ENCODE data around the gene ZNRF3. TPM values are rescaled to one million over a fixed set of nuclear protein-coding genes. Genes with fewer than 3 reads are reported as not detected.

The ZNRF3 gene
- total and polyA plus RNA-seq, 2 experiments from 2014 or later: 11.1 to 32.2 TPM

DNA sequence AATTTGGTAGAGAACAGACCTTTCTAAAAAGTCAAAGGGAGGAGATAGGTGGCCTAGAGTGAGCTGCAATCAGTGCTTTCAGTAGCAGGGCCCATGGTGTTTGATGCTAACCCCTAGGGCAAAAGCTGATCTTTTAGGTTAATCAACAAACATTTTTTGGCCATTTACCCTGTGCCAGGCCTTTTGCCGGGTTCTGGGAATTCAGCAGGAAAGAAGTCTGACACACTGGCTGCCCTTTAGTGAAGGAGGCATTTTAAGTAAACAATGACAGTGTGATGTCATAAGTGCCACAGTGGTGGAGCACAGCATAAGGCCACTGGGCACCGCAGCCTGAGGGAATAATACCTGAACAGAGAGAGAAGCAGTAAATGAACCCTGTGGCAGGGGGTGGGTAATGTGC is 149.2 kb downstream of the ZNRF3 start (continued):
- TF ChIP-seq, protein P1, sequence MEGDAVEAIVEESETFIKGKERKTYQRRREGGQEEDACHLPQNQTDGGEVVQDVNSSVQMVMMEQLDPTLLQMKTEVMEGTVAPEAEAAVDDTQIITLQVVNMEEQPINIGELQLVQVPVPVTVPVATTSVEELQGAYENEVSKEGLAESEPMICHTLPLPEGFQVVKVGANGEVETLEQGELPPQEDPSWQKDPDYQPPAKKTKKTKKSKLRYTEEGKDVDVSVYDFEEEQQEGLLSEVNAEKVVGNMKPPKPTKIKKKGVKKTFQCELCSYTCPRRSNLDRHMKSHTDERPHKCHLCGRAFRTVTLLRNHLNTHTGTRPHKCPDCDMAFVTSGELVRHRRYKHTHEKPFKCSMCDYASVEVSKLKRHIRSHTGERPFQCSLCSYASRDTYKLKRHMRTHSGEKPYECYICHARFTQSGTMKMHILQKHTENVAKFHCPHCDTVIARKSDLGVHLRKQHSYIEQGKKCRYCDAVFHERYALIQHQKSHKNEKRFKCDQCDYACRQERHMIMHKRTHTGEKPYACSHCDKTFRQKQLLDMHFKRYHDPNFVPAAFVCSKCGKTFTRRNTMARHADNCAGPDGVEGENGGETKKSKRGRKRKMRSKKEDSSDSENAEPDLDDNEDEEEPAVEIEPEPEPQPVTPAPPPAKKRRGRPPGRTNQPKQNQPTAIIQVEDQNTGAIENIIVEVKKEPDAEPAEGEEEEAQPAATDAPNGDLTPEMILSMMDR (conservative IDR thresholded peaks at IDR 0.05; ENCODE audit: low read depth in 2 of 2): no peak
- TF ChIP-seq STAT1 (IDR thresholded peaks at IDR 0.05; ENCODE audit: unreplicated experiment) (no peak), ZNF114 (CRISPR knock-in tag; IDR thresholded peaks at IDR 0.05) (no peak), EZH2phosphoT487 (IDR thresholded peaks at IDR 0.05; ENCODE audit: unreplicated experiment) (no peak), EZH2 (IDR thresholded peaks at IDR 0.05; ENCODE audit: low read depth, unreplicated experiment) (no peak)
- TF ChIP-seq, protein P2, sequence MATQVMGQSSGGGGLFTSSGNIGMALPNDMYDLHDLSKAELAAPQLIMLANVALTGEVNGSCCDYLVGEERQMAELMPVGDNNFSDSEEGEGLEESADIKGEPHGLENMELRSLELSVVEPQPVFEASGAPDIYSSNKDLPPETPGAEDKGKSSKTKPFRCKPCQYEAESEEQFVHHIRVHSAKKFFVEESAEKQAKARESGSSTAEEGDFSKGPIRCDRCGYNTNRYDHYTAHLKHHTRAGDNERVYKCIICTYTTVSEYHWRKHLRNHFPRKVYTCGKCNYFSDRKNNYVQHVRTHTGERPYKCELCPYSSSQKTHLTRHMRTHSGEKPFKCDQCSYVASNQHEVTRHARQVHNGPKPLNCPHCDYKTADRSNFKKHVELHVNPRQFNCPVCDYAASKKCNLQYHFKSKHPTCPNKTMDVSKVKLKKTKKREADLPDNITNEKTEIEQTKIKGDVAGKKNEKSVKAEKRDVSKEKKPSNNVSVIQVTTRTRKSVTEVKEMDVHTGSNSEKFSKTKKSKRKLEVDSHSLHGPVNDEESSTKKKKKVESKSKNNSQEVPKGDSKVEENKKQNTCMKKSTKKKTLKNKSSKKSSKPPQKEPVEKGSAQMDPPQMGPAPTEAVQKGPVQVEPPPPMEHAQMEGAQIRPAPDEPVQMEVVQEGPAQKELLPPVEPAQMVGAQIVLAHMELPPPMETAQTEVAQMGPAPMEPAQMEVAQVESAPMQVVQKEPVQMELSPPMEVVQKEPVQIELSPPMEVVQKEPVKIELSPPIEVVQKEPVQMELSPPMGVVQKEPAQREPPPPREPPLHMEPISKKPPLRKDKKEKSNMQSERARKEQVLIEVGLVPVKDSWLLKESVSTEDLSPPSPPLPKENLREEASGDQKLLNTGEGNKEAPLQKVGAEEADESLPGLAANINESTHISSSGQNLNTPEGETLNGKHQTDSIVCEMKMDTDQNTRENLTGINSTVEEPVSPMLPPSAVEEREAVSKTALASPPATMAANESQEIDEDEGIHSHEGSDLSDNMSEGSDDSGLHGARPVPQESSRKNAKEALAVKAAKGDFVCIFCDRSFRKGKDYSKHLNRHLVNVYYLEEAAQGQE (IDR thresholded peaks at IDR 0.05; ENCODE audit: unreplicated experiment): no peak

GRCh38 chr22:29037340-29037932 is 154.1 kb downstream of the ZNRF3 start:
- Mint-ChIP-seq H3K27ac (no peak overlapping the region), H3K4me1 (peaks cover 10% of the 10 kb centered on the region), H3K36me3 (ENCODE audit: low read depth) (peaks cover 3% of the 10 kb centered on the region; the same call in 1 of the 3 replicates), H3K9me3 (no peaks in the 10 kb centered on the region), H3K27me3 (ENCODE audit: insufficient read depth, low read depth, poor library complexity) (peaks cover 8% of the 10 kb centered on the region), H3K4me3 (no peak overlapping the region)
- DNase-seq (ENCODE audit: low spot score) (no peak), ATAC-seq (no peak)
- no peaks in the 10 kb centered on the region for H3F3A ChIP-seq (replicated peaks; ENCODE audit: low read depth)
- H3K4me2 ChIP-seq: no peak overlapping the region
- H3K9me2 ChIP-seq (ENCODE audit: insufficient read depth): no peaks in the 10 kb centered on the region
- no peaks in the 10 kb centered on the region for H3K36me3 ChIP-seq (ENCODE audit: insufficient read depth)
- H3K4me3 ChIP-seq: no peak overlapping the region
- peaks cover 3% of the 10 kb centered on the region; the same call in 1 of the 2 replicates for H3K4me1 ChIP-seq (ENCODE audit: insufficient read depth)
- peaks cover 65% of the 10 kb centered on the region for H3K79me2 ChIP-seq (replicated peaks; ENCODE audit: insufficient read depth)
- H3K27ac ChIP-seq (ENCODE audit: low read depth): peak overlapping the region; percentile 51; the same call in 1 of the 2 replicates
- TF ChIP-seq, protein P2 (IDR thresholded peaks at IDR 0.05; ENCODE audit: unreplicated experiment): no peak
- TF ChIP-seq, protein P1 (conservative IDR thresholded peaks at IDR 0.05; ENCODE audit: low read depth in 2 of 2): no peak
- no peak for TF ChIP-seq EZH2 (IDR thresholded peaks at IDR 0.05; ENCODE audit: low read depth, unreplicated experiment)
- no peak for TF ChIP-seq NANOG (IDR thresholded peaks at IDR 0.05; ENCODE audit: borderline replicate concordance)
- H4K20me1 ChIP-seq (replicated peaks; ENCODE audit: insufficient read depth): no peaks in the 10 kb centered on the region
- H2AFZ ChIP-seq: no peak overlapping the region
- H3K27me3 ChIP-seq (ENCODE audit: insufficient read depth): no peaks in the 10 kb centered on the region
